NCI-H524 (cell line): ENCODE results near the gene PIEZO2.
A peak's percentile ranks its signal among the peaks of the same experiment; 100 is the strongest.

Experiments
- DNase-seq, 2 experiments: peaks; one replicate each; lab custom pipeline; 2025; lab: John Stamatoyannopoulos, UW

PIEZO2 gene

DNA sequence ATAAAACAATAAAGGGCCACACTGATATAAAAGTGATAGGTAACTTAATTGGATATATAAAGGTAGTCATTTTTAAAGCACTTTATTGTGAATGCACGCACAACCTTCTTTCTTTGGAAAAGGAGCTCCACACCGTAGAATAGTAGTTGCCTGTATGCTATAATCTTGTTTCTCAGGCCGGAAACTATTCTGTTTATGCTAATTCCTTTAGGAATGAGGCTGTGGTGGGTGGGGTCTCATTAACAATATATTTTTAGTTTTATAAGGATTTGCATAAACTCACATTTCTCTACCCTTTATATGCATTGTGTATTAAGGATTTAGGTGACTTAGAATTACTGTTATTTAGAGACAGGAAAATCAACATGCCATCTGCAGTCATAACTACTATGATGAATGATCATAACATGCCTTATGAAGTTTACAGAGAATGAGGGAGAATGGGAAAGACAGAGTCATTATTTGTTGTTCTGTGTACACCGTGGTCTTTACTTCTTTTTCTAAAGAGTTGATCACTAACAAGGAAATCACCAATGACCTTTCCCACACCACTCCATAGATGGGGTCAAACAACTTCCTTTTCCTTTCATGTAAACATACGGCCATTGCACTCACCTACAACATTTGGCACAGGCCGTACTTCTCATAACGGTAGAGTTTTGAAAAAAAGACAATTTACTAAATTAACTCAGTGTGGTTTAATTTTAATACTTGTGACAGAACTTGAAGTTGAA is 84.5 kb downstream of the PIEZO2 start:
- no peak for DNase-seq

DNA sequence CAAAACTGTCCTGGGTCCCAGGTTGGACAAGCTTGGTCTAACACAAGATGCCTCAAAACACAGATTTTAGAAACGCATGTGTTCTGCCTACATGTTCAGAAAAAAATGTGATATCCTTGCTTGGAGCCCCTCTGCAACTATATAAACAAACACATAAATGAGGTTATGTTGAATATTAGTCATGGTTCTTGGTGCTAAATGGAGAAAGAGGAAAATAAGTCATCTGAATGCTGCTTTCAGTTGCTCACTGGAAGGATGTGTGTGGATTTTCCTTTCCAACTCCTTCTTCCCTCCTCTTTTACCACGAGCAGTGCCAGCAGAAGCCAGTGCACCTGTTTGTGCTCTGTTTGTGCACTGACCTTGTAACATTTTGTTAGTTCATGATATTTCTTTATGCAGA is 85.3 kb downstream of the PIEZO2 start:
- DNase-seq, result no peak

DNA sequence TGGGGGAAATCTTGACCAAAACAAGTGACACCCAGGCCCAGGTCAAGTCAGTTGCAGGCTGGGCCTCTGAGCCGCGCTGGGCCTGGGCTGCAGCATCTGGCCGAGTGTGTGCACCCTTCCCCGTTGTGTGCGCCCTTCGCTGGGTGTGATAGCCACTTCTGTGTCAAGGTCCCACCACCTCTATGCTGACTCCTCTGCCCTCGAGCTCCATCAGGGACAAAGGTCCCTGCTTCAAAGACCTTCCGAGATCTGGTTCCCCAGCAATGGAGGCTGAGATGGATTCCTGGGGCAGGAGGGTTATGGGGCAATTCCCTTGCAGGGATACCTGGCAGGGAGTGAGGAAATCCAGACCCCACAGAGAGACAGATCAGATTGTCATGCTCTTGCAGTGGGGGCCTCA is 93.6 kb downstream of the PIEZO2 start:
- no peak for DNase-seq

DNA sequence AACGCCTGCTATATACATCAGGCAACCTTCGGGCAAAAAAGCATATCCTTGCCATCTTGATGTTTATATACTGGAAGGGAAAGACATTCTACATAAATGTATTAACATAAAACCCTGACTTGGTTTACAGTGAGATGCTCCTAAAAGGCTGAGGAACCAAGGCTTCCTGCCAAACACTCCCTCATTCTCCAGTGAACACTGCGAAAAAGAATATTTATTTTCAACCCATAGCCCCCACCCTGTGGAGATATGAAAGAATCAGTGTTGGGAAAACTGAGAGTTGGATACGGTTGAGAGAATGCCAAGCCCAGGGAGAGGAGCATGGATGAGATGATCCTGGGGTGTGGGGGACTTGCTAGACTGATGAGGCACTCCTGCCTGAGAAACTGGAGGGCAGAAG is 94.9 kb downstream of the PIEZO2 start:
- no peak for DNase-seq

DNA sequence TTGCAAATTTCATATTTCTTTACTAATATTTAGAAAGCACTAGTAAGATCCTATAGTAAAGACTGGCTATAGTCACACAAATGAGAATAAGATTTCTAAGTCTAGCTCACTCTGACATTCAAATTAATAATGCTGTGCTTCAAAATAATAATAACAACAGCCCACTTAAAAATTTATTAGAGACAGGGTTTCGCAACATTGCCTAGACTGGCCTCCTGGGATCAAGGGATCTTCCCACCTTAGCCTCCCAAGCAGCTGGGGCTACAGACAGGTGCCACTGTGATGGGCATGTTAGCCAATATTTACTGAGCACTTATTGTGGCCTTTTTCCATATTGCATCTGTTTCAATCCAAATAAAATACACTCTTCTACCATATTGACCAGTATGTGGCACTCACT is 96.1 kb downstream of the PIEZO2 start:
- DNase-seq, result no peak

DNA sequence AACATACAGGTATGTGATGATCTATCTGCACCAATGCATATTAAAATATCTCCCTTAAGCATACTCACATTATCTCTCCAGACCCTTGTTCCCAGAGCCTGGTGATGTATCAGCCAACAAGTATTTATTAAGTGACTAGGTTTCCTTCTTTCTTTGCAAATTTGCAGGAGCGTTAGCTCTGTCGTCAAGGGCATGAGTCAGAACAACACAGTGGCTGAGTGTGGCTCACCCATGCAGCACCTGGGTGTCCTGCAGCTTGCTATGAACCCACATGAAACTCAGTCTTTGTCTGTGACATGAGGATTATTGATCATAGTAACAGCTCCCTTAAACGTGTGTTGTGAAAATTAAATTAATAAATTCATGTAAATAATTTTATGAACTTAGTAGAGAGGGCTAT is 96.6 kb downstream of the PIEZO2 start:
- DNase-seq, result no peak

DNA sequence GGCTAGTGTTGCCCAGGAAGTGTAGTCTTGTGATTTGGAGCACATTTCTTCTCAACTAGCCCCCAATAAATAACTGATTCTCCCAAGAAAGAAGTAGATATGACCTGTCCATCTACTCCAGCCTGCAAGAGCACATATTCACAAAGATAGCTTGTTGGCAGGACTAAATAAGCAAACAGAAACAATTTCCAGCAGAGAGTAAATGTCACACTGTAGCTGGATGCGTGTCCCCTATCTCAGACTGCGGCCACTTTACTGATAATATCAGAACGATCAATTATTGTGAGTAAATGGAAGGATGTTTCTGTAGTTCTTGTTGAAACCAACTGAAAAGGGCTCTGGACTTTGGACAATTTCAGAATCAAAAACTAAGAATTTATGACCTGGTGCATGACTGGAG is 97.9 kb downstream of the PIEZO2 start:
- DNase-seq, result no peak

DNA sequence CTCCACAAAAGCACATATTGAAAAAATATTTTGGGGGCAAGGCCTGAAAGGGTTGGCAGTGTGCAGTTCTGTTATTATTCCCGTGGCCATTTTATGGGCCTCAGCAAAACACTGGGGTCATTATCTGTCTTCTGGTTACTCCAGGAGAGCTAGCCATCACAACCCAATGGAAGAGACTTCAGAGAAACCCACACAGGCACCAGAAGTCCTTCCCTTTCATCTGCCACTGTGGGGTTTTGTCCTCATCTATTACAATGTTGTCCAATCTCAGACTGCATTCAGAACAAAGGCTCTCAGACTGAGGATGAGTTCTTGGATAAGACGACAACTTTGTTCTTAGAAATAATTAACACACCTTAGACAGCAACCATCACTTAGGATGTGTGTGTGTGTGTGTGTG is 98.4 kb downstream of the PIEZO2 start:
- DNase-seq, result no peak

DNA sequence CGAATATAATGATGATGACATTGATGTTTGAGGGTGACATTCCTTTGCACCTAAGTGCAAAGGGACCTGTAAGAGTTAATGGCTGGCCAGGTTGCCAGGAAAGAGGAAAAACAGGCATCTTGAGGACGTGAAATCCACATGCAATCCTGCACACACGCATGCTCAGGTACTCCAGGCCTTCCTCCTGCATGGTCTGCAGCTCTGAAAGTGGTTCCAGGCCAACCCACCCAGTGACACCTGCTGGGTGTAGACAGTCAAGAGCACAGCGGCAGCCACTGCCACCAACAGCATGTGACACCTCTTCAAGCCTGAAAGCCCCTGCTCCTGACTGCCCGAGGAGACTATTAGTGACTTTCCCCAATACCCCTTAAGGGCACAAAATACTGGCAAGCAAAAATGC is 101.6 kb downstream of the PIEZO2 start:
- no peak for DNase-seq

DNA sequence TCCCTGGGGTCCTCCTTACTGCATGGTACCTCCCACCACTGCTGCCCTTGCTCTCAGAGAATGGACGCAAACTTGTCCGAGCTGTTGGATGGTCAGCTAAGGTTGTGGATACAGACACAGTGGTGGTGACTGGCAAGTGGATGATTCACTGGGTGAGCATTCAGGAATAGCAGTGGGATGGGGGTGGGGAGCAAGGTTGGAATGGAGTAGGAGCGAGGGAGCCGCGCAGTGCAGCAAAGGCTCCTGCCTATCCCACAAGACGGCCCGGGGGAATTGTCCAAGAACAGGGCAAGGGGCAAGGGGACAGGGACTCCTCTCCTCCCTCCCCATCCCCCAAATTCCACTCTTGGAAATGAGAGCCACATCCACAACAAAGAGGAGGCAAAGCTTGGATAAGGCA is 102.2 kb downstream of the PIEZO2 start:
- DNase-seq, result no peak

DNA sequence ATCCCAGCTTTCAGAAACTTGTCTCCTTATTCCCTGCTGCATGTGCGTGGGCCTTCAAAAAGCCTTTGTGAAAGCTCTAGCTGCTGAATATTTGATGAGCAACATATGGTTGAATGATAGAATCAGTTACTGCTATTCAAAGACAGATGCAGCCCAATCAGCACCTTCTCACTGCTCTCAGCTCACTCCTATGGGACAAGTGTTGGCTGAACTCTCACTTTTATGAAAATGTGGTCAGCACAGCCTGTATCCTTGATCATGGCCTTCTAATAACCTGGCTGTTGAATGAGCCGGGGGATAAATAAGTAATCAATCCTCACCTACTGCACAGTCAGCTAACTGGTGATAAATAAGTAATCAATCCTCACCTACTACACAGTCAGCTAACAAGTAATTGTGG is 103.2 kb downstream of the PIEZO2 start:
- peak in 1 of 2 experiments; percentile 70 for DNase-seq

DNA sequence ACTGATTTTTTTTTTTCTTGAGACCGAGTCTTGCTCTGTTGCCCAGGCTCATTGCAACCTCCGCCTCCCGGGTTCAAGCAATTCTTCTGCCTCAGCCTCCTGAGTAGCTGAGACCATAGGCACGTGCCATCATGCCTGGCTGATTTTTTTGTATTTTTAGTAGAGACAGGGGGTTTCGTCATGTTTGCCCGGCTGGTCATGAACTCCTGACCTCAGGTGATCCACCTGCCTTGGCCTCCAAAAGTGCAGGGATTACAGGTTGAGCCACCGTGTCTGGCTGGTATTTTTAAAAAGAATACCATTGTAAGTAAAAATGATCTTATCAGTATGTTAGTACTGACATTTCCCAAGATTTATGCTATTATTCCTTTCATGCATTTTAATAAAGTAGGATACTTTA is 105.7 kb downstream of the PIEZO2 start:
- no peak for DNase-seq

DNA sequence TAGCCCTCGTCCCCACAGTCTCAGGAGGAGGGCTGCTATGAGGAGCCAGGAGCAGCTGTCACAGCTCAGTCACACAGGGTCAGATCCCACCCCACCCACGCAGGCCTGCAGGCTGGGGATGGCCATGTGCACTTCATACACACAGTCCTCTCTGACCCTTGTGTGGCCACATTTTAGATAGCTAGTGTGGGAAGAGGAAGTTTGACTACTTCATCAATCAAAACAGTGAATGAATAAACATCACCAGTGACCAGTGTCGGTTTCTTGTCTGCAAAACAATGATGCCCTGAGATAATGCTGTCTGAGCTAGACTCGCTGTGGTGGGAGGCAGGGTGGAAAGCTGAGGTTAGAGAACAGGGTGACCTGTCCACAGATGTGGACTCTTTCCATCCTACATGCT is 107.1 kb downstream of the PIEZO2 start:
- peak in 1 of 2 experiments; percentile 41 for DNase-seq

DNA sequence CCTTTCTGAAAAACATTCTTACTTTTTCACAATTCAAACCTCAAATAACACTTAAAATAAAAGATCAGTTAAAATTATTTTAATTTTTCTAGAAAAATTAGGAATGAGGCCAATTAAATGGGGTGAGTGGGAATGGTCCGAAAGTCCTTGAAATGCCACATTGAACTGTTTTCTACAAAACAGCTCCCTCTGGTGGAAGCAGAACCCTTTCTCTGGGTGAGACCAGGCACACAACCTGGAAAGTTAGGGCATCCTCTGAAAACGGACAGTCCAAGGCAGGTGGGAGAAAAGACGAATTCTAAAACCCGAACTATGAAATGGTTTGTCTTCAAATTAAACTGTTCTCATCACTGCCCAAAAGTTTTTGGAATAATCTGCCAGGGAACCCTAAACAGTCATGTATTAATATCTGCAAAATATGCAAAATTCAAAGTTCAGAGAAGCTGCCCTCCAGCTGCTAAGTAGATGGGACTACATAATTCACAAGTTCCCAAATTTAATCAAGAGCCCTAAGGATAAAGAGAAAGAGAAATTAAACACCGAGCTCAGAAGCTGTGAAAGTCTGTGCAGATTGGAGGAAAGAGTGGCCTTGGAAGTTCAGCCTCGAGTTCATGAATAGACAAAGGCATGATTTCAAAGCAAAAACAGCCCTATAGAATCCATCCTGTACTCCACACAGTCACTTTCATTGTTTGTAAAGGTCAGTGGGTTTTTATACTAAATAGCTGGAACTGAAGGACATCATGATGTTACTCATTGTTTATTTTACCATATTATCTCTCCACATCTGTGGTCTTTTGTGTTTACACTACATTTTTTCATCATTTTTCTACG is 108.3 kb downstream of the PIEZO2 start:
- peak; percentile 31 to 63 for DNase-seq

DNA sequence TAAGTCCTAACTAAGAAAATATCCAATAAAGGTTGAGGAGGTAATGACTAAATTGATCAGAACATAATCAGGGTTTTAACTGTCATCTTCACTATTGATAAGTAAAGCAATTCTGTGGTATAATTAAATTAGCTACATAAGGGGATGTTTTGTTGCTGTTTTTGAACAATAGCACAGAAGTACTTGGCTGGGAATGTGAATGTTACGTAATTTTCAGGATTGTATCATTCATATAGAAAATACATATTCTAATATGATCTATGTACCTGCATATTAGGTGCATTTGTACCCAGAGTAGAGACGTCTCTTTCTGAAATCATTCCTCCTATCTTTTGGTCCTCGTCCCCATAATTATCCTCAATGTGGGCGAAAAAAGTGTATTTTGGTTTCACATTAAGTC is 109.0 kb downstream of the PIEZO2 start:
- DNase-seq, result no peak

DNA sequence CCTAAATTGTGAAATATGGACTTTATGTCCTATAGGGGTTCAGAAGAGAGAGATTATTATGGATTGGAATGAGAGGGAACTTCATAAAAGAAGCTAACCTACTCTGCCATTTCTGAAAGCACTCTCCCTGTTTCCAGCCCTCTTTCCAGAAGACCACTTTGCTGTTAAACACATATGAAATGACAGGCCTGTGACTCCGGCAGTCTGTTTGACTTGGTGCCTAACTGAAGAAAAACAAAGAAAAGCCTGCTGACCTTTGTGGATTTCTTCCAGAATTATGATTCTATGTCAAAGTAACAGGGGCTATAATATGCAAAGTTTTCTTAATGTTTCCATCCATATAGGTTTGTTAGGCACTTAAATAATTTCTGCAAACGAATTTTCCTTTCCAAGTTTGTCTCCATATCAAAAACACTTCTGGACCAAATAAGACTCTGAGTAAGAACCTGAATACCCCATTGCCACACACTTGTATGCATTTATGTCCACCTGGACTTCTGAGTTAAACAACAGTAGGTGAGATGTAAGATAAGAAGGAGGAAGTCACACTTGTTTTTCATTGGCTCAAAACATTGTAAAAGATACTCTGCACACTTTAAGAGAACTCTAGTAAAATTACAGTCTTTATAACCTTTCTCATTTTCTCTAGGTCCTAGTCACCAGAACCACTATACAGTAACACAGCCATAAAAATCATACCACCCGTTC is 111.7 kb downstream of the PIEZO2 start:
- DNase-seq, result no peak

DNA sequence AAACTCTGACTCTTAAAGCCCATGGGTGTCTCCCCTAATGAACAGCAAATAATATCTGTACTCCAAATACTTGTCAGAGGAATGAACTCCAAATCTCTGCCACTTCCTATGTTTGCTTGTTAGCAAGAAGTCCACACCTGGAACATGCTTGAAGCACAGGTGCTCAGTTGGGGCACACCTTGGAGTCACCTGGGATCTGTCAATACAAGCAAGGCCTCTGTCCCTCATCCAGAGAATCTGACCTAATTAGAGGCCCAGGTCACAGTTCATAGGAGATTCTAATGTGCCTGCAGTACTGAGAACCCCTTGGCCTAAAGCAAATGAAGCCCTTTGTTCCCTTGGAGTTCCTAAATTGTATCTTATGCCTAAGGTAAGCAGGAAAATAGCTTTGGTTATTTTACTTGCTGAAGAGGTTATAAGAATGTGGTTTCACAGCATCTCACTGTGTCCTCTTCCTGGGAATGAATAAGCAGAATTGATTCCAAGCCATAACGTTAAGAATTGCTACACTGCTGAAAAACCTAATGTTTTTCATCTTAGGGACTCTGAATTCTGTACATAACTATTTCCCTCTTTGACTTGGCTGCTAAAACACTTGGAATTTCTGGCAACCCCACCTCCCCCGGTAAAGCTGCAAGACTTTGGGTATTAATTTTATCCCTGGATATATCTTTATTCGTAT is 113.4 kb downstream of the PIEZO2 start:
- no peak for DNase-seq

DNA sequence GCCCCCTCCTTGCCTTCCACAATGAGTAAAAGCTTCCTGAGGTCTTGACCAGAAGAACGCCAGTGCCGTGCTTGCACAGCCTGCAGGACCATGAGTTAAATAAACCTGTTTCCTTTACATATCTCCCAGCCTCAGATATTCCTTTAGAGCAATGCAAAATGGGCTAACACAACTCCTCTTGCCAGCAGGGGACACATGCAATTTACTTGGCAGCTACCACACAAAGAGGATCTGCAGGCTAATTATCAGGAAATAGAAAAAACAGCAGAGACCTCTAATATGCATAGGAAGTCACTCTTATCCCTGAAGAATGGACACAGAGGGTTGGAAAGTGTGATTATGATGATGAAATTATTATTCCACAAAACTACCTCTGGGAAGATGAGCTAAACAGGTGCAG is 114.0 kb downstream of the PIEZO2 start:
- no peak for DNase-seq

DNA sequence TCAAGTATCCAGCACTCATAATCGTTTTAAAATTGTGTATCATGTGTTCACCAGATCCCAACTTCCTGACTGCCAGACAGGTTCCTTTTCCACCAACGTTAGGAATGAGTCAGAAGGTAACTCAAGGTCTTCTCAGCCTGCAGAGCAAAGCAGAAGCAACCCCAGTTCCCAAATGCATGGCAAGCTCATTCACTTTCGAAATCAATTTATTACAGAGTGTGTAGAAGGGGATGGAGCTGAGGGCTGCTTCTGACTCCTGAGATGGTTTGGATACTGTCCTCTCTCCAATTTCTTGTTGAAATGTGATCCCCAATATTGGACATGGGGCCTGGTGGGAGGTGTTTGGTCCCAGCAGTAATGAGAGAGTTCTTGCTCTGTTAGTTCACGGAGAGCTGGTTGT is 114.5 kb downstream of the PIEZO2 start:
- no peak for DNase-seq

DNA sequence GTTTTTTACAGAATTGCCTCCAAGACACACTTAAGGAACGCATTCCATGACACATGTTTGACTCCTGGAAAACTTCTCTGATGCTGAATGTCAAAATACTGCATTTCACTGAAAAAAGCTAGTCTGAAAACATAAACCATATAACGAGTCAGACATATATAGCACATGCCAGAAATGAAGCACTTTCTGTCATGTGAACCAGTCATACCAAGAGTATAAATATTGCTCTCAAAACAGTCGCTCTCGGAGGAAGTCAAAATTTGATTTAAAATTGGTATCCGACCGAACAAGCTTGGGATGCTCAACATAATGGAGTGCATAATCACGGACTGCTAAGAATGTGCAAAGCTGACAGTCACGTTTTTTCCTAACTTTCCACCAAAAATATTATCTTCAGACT is 115.9 kb downstream of the PIEZO2 start:
- no peak for DNase-seq

DNA sequence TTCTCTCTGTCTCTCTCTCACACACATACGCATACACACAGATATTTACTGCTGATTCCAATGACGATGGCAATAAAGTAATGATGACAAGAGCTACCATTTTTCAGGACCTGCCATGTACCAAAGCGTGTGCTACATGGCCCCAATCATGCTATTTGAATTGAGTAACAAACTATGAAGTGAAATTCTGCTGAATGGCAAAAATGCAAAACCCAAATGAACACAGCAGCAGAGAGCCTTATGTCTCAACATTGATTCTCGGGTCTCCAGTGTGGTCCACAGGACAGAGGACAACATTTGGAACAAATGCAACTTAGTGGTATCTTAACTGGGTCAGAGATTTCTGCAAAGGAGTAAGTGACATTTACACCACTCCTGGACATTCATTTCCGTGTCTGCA is 117.4 kb downstream of the PIEZO2 start:
- no peak for DNase-seq

DNA sequence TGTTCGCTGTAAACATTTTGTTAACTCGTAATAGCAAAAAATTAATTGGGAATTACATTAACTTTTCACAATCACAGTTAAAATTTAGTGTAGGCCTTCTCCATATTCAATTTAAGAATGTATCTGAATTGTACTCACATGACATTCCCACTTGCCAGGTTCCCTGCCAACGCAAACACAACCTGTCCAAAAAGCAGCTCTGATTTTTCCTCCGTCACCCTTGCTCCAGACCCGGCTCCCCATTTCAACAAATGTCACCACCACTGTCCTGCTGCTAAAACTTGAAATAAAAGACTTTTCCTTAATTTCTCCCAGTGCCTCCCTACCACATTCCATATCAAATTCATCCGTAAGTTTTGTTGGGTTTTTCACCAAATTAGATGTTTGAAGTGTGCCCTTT is 120.3 kb downstream of the PIEZO2 start:
- DNase-seq, result no peak
